Uterus (tissue), 2 donors: ENCODE results near the gene TMSB4Y.

Experiments
- CTCF ChIP-seq, 4 experiments: fragments of 200-600 bp in 2 of 4; fragments of 450-650 bp in 2 of 4; sonication (generic) in 2 of 4; IDR thresholded peaks; one replicate each; pipeline ENCODE4 v1.5.1; 2016 to 2019; ENCODE audit warnings: antibody characterized with exemption in 4 of 4, mild to moderate bottlenecking in 2 of 4, moderate library complexity in 1 of 4
- POLR2A ChIP-seq, 2 donors: fragments of 450-650 bp; IDR thresholded peaks; one replicate each; pipeline ENCODE4 v1.6.1; 2016; ENCODE audit warnings: antibody characterized with exemption in 2 of 2, mild to moderate bottlenecking in 1 of 2, moderate library complexity in 1 of 2

- TF ChIP-seq CTCF (IDR thresholded peaks at IDR 0.05) (no peak), POLR2A (IDR thresholded peaks at IDR 0.05) (no peak)
Measured at GRCh38 chrY:13718996-13719395, 15.3 kb downstream of the TMSB4Y start.
